ES-I3 (cell line): ENCODE measurements around the gene NEUROG1.
"Not testable (repeated sequence)": the region's sequence is repeated elsewhere in the genome, so short reads cannot be mapped to it uniquely, and the experiment has no call there.

Source experiments
- H3K36me3 ChIP-seq: 2 replicates; pipeline ENCODE4 v1.6.1; 2013; ENCODE audit warnings: mild to moderate bottlenecking, low read length, control low read depth, moderate library complexity; ENCODE audit not compliant: insufficient read depth
- H3K4me1 ChIP-seq: 2 replicates; pipeline ENCODE4 v1.6.1; 2013; ENCODE audit warnings: mild to moderate bottlenecking, control low read depth, low read length; ENCODE audit not compliant: insufficient read depth
- H3K9ac ChIP-seq: 2 replicates; pipeline ENCODE4 v1.6.1; 2013; ENCODE audit warnings: low read depth, mild to moderate bottlenecking, low read length, moderate library complexity
- H3K9me3 ChIP-seq: 2 replicates; pipeline ENCODE4 v1.6.1; 2013; ENCODE audit warnings: mild to moderate bottlenecking, low read length, moderate library complexity; ENCODE audit not compliant: control insufficient read depth, insufficient read depth

Gene NEUROG1

GRCh38 chr5:135504376-135504775, 31.4 kb downstream of the NEUROG1 start:
- Histone ChIP-seq H3K9me3 (no peaks in the 10 kb centered on the region), H3K4me1 (no peaks in the 10 kb centered on the region; the same call in 1 of the 2 replicates), H3K36me3 (no peaks in the 10 kb centered on the region), H3K9ac (no peak overlapping the region)

- Histone ChIP-seq H3K36me3 (no peaks in the 10 kb centered on the region), H3K9me3 (no peaks in the 10 kb centered on the region), H3K4me1 (no peaks in the 10 kb centered on the region; the same call in 1 of the 2 replicates), H3K9ac (no peak overlapping the region)
Observed at GRCh38 chr5:135503871-135504270, 31.9 kb downstream of the NEUROG1 start.

GRCh38 chr5:135502836-135503520, 32.8 kb downstream of the NEUROG1 start:
- Histone ChIP-seq H3K9ac (no peak overlapping the region), H3K4me1 (peaks cover 5% of the 10 kb centered on the region; the same call in 1 of the 2 replicates), H3K36me3 (no peaks in the 10 kb centered on the region), H3K9me3 (no peaks in the 10 kb centered on the region)

GRCh38 chr5:135501965-135502364, 33.8 kb downstream of the NEUROG1 start:
- H3K4me1 ChIP-seq, result peaks cover 6% of the 10 kb centered on the region; the same call in 1 of the 2 replicates
- H3K9me3 ChIP-seq, result no peaks in the 10 kb centered on the region
- H3K9ac ChIP-seq, result no peak overlapping the region
- no peaks in the 10 kb centered on the region for H3K36me3 ChIP-seq

GRCh38 chr5:135498637-135498995, 37.1 kb downstream of the NEUROG1 start:
- peaks cover 6% of the 10 kb centered on the region; the same call in 1 of the 2 replicates for H3K4me1 ChIP-seq
- H3K36me3 ChIP-seq, result no peaks in the 10 kb centered on the region
- H3K9me3 ChIP-seq, result no peaks in the 10 kb centered on the region
- no peak overlapping the region for H3K9ac ChIP-seq

GRCh38 chr5:135497971-135498636, 37.7 kb downstream of the NEUROG1 start:
- Histone ChIP-seq H3K9me3 (no peaks in the 10 kb centered on the region), H3K4me1 (peaks cover 6% of the 10 kb centered on the region; the same call in 1 of the 2 replicates), H3K36me3 (no peaks in the 10 kb centered on the region), H3K9ac (no peak overlapping the region)

- H3K36me3 ChIP-seq, H3K9me3 ChIP-seq, H3K9ac ChIP-seq: not testable (repeated sequence)
- H3K4me1 ChIP-seq, result peaks cover 15% of the 10 kb centered on the region
Observed at GRCh38 chr5:135495531-135495930, 40.2 kb downstream of the NEUROG1 start.

GRCh38 chr5:135494196-135494595, 41.6 kb downstream of the NEUROG1 start:
- H3K4me1 ChIP-seq, result peaks cover 15% of the 10 kb centered on the region
- H3K9me3 ChIP-seq, result no peaks in the 10 kb centered on the region
- no peak overlapping the region for H3K9ac ChIP-seq
- no peaks in the 10 kb centered on the region for H3K36me3 ChIP-seq

GRCh38 chr5:135493406-135494180, 42.2 kb downstream of the NEUROG1 start:
- H3K9me3 ChIP-seq, result no peaks in the 10 kb centered on the region
- H3K4me1 ChIP-seq, result peaks cover 15% of the 10 kb centered on the region
- no peaks in the 10 kb centered on the region for H3K36me3 ChIP-seq
- H3K9ac ChIP-seq, result no peak overlapping the region

- Histone ChIP-seq H3K4me1 (peaks cover 17% of the 10 kb centered on the region), H3K9ac (no peak overlapping the region), H3K9me3 (no peaks in the 10 kb centered on the region), H3K36me3 (no peaks in the 10 kb centered on the region)
Observed at GRCh38 chr5:135492319-135492626, 43.5 kb downstream of the NEUROG1 start.

- no peaks in the 10 kb centered on the region for H3K9me3 ChIP-seq
- peak overlapping the region; percentile 34; the same call in 1 of the 2 replicates for H3K9ac ChIP-seq
- no peaks in the 10 kb centered on the region for H3K36me3 ChIP-seq
- peaks cover 17% of the 10 kb centered on the region for H3K4me1 ChIP-seq
Observed at GRCh38 chr5:135491552-135492318, 44.0 kb downstream of the NEUROG1 start.

GRCh38 chr5:135491038-135491551, 44.7 kb downstream of the NEUROG1 start:
- Histone ChIP-seq H3K9me3 (no peaks in the 10 kb centered on the region), H3K36me3 (no peaks in the 10 kb centered on the region), H3K4me1 (peaks cover 17% of the 10 kb centered on the region), H3K9ac (peak overlapping the region; percentile 34; the same call in 1 of the 2 replicates)

GRCh38 chr5:135490245-135491037, 45.3 kb downstream of the NEUROG1 start:
- Histone ChIP-seq H3K9me3 (no peaks in the 10 kb centered on the region), H3K9ac (peak overlapping the region; percentile 40; the same call in 1 of the 2 replicates), H3K4me1 (peaks cover 17% of the 10 kb centered on the region), H3K36me3 (no peaks in the 10 kb centered on the region)
